CD4-positive, alpha-beta T cell treated with Interleukin-4 for 1 hour (primary cell): ENCODE results near the gene RGS3.
"Not testable (repeated sequence)": the region's sequence is repeated elsewhere in the genome, so short reads cannot be mapped to it uniquely, and the experiment has no call there.

Experiments
- DNase-seq, 2 donors: peaks; one replicate each; pipeline ENCODE4 v3.0.0-alpha.2; 2020 to 2022

Gene RGS3

DNA sequence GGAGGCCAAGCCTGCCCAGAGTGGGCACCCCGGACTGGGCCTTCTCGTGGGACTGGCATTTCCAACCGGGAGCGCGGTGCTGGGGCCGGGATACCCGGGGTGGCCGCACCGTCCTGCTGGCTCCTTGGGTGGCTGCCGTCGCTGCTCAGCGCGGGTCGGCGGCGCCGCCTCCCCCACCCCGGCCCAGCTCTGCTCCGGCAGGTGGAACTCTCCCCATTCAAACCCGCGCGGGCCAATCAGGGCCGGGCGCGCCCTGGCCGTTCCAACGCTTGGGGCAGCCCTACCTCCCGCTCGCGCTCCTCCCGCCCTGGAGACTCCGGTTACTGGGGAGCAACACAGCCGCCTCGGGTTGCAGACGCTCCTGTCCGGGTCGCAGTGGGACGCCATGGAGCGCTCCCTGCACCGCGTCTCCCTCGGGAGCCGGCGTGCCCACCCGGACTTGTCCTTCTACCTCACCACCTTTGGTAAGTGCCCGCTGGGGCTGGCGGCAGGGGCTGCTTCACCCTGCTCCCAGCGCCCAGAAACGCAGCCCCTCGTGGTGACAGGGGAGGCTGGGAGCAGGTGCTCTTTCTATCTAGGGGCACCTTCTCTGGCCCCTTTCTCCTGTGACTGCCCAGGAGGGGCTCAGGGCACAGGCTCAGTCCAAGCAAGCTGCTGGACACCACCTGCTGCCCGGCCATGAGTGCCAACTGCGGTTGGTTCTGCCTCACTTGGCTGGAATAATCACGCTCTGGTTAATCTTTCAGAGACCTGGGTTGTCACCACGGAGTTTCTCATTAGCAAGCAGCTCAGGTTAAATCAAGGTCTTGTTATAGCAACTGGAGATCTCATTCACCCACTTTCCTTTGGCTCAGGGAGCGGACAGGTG lies at the start of gene RGS3:
Gene RGS3, plus strand, starts transcription at position 310 of the 868 bp plus-strand sequence. Its CDS starts 76 bp downstream, at position 386.
- no peak for DNase-seq

DNA sequence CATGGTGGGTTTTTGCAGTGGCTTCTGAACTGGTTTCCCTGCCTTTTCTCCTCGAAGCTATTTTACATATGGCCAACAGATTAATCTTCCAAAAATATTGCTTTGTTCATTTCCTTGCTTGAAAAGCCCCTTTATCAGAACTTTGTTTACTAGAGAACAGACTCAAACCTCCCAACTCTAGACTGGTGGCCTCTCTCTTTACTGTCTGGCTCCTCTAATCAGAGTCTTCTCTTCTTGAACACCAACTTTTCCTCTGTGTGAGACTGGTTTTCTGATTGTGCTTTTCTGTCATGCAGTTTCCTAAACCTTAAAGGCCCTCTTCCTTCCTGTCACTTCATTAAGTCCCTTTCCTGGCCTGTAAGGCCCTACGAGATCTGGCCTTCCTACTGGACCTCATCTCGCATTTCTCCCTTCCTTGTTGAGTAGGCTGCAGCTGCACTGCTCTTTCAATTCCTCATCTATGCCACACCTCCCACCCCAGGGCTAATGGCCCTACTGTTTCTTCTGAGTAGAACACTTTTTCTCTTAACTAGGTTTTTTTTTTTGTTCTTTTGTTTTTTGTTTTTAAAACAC lies 47.3 kb upstream of the RGS3 start:
- DNase-seq: peak in 1 of 2 donors; percentile 30

DNA sequence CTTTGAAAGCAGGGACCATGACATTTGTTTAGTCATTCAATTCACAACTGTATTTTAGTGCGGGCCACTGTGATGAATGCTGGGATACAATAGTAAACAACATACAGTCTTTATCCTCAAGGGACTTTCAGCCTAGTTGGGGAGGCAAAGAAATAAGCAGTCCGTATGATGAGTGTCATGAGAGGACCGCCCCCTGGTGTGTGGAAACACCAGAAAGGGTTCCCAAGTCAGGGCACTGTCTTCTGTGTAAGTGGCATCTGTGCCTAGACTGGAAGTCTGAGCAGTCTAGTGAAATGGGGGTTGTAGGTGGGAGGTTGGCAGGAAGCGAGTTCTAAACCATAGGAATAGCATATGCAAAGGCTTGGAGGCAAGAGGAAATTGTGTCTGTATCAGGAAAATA lies 46.2 kb upstream of the RGS3 start:
- DNase-seq: no peak

DNA sequence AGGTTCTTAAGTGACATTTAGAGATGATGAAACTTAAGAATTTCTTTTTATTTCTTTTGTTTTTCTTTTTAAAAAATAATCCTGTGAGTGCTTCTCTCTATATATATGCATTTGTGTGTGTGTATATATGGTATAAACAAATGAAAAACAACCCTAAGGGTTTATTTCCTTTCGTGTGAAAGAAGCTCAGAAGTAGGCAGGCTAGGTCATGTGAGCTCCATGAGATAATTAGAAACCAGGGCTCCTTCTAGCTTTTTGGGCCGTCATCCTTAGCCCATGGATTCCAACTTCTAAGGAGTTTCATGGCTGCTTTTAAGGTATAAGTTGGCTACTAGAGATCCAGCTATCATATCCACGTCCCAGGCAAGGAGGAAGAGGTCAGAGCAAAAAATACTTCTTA lies 41.8 kb upstream of the RGS3 start:
- no peak for DNase-seq

DNA sequence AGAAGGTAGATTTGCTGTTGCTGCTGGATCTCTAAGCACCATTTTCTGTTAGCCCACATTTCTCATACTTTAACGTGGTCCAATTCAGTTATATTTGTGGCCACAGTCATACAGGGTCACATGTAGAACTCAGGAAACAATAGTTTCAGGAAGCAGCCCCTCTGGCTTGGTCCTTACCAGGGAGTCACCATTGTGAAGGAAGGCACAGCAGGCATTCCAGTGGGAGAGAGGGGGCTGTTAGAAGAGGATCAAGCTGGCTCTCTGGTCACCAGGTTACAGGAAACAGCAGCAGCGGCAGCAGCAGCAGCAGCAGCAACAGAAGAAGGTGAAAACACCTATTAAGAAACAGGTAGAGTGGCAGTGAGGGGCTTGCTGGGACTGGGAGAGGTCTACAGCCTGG lies 38.5 kb upstream of the RGS3 start:
- DNase-seq: no peak

DNA sequence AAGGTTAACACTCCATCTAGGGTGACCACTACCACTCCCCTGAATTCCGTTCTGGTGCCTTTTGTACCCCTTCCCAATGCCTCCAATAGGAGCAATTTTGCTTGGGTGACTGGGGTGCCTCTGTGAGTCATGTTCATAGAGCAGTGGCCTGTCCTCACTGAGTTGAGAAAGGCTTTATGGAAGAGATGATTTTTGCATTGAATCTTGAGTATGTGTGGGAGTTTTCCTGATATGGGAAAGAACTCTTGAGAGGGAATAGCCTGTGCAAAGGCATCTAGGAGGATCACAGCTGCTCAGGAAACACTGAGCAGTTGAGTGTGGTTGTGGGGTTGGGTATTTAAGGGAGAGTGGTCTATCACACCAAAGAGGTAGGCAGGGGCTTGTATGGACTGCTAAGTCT lies 36.8 kb upstream of the RGS3 start:
- no peak for DNase-seq

DNA sequence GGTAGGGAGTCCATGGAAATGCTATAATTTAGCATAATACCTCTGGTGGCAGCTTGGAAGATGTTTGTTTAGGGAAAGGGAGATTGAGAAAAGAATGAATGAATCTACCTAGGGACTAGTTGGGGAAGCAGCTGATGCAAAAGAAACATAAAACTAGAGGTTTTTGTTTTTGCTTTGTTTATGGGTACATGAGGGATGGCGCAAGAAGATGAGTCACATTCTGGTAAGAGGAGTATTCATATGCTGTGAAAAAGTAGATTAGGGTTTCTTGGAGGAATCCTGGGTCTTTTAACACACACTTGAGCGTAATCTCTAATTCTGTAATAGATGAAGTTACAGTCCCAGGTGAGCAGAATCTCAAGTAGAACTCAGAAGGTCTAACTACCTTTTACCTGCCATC lies 35.9 kb upstream of the RGS3 start:
- DNase-seq: no peak

DNA sequence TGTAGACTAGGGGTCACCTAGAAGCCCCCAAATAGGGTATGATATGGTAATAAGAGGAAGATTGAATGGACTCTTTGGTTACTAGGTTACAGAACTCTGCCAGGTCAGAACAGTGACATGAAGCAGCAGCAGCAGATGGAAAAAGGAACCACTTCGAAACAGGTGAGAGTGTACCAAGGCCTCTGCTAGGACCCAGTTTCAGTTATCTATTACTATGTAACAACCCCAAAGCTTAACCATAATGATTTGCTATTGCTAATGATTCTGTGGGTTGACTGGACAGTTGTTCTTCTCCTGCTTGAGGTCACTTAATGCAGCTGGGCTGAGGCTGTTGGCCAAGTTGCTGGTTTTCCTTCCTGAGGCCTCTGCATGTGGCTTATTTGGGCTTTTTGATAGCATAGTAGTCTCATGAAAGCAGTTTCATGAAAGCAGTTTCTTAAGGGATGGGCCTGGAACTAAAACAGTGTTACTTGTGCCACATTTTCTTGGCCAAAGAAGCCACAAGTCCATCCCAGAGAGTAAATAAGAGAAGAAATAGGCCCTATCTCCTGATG lies 35.4 kb upstream of the RGS3 start:
- DNase-seq: no peak

DNA sequence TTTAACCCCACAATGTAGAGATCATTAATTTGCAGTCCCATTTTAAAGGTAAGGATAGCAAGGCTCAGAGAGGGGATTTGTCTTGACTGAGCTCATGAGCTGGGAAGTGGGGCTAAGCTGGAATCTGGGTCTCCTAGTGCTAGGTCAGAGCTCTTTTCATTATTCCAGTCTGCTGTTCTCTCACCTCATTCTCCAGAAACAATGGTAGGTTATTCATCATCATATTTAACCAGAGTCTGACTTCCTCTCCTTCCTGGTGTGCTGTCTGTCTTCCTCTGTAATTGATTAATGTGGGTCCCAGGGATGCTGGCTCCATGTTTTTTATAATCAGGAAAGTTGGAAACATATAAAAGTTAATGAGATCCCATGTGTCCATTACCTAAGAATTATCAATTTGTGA lies 32.3 kb upstream of the RGS3 start:
- no peak for DNase-seq

DNA sequence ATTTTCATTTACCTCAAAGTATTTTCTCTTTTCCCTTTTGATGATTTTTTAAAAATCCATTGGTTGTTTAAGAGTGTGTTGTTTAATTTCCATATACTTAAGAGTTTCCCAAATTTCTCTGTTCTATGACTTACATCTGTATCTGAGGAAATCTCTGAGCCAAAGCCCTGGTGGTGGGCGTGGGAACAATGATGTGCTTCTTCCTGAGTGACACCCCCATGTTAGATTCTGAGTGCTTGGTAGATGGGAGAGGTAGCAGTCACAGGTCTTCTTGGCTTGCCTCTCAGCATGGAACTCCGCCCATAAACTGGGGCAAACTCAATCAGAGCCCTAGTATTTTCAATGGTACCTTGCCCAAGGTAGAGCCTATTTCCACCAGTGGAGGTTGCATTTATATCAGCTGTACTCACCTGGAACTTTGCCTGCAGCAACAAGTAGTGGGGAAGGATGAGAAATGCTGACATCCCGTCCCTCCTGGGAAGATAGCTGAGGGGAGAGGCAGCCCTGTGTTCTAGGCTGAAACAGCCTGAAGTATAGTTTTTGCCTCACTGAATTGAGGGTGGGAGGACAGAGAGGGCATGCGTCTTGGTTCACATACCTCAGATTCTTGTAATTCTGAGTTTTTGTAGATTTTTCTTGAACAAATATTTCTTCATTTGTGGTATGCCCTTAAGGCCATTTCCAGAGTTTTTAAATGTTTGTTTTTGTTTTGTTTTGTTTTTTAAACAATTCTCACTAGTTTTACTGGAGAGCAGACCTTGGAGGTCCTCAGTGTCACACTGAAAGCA lies 26.6 kb upstream of the RGS3 start:
- DNase-seq: no peak

DNA sequence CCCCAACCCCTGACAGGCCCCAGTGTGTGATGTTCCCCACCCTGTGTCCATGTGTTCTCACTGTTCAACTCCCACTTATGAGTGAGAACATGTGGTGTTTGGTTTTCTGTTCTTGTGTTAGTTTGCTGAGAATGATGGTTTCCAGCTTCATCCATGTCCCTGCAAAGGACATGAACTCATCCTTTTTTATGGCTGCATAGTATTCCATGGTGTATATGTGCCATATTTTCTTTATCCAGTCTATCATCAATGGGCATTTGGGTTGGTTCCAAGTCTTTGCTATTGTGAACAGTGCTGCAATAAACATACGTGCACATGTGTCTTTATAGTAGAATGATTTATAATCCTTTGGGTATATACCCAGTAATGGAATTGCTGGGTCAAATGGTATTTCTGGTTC lies 25.8 kb upstream of the RGS3 start:
- DNase-seq: not testable (repeated sequence)

DNA sequence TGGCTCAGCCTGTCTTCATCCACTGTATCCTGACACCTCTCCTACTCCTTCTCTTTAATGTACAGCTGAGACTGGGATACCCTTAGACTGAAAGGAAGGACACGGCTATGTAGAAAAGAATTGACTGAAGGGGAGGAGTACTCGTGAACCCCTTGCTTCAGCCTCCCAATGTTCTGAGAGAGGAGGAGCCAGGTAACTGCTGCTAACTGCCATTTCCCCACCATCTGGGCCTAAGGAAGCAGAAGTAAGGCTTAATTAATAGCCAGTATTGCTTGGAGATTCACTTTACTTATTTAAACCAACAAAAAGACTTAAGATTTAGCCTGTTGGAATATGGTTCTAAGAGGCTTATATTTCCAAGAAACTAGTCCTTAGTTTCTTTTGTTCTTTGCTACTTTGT lies 18.8 kb upstream of the RGS3 start:
- DNase-seq: no peak

DNA sequence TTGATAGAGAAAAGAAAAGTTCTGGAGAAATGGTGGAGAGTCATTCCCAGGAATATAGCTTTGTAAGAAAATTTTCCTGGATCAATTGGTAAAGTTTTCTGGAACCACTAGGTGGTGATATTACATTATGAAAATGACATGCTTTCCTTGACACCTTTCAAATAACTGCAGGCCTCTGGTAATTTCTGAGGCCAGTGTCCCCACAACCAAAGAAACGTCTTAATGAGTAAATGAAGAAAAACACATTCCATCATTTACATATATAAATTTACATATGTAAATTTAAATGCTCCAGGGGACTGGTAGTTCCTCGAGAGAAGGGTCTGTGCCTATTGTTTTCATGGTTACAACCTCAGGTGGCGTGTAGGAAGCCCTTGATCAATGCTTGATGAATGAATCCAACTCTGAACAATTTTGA lies 17.2 kb upstream of the RGS3 start:
- peak in 1 of 2 donors; percentile 56 for DNase-seq

DNA sequence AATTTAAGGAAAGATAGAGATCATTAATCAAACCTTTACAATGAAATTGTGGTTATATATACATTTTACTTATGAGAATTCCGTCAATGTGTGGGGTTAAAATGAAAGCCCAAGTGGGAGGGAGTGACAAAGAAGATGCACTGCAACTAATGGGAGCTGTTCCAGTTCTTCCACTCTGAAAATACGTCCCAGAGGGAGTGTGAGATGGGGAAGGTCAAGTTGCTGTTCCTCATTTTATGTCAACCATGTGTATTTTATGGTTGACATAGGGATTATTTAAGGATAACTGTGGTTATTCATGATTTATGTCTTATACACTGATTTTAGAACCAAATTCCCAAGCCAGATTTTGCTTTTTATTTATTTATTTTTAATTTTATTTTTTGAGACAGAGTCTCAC lies 14.2 kb upstream of the RGS3 start:
- DNase-seq: no peak

DNA sequence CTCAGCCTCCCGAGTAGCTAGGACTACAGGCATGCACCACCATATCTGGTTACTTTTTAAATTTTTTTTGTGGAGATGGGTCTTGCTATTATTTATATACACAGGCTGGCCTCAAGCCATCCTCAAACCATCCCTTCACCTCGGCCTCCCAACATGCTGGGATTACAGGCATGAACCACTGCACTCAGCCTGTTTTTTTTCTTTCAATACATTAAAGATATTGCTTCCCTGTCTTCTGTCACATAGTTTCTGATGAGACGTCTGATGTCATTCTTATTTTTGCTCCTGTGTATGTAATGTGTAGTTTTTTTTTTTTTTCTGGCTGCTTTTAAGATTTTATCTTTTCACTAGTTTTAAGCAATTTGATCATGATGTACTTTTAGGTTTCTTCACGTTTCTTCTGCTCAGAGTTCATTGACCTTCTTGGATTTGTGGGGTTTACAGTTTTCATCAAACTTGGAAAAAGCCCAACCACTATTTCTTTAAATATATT lies 11.4 kb upstream of the RGS3 start:
- DNase-seq: no peak

DNA sequence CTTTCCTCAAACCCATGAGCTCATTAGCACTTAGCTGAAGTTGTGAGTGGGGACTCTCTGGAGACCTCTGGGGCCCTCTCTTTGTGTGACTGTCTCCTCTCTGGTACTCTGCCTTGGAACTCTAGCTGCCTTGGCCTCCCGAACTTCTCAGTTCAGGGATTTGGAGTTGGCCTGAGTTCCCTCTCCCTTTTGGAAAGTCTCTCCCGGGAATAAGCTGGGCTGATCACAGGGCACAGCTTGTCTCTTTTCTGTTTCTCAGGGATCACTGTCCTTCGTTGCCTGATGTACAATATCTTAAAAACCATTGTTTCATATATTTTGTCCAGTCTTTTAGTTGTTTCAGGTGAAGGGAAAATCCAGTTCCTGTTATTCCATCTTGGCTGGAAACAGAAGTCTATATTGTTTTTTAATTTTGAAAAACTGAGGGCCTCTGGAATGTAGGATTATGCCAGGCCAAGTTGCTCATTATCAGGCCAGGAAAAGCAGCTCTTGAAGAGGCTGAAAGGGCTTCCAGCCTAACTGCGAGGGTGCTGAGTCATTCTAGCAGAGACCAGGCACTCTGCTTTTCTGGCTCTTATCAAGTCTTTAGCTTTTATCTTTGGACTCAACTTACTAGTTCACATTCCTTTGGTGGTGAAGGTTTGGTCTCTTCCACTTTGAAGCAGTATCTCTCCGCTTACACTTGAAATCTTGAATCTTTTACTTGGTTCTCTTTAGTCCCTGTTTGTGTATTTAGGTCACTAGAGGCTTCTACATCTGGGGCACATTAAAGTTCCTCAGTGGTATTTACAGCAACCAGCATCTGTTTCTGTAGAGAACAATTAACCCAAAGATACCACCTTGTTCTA lies 8.4 kb upstream of the RGS3 start:
- no peak for DNase-seq

DNA sequence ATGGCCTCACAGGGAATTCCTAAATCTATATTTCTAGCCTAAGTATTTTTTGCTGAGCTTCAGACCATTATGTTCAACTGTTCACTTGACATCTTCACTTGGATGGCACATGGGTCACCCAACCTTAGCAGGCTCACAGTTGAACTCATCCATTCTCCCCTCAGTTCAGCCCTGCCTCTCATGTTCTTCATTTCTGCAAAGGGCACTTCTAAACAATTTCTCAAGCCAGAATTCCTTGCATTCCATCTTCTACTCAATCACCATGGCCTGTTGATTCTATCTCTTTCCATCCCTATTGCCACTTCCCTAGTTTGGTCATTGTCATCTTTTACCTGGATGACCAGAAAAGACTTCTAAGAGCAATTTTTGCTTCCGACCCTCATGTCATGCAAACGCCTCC lies 7.3 kb upstream of the RGS3 start:
- DNase-seq: no peak

DNA sequence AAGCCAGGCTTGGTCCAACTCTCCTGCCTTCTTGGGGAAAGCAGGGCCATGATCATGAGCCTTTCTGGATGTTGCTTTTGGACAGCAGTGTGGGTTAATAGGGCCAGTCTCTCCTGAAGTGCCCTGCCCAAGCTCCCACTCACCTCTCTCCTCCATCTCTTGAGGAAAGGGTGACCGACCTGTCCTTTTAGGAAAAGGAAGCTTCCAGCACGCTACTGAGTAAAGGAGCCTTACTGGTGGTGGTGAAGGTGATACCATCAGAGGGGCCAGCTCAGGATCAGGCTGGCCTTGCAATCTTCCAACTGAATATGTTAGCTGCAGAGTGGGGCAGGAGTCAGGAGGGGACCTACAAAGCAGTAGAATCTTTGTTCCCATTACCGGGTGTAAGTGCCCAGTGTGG lies 2.2 kb upstream of the RGS3 start:
- no peak for DNase-seq

DNA sequence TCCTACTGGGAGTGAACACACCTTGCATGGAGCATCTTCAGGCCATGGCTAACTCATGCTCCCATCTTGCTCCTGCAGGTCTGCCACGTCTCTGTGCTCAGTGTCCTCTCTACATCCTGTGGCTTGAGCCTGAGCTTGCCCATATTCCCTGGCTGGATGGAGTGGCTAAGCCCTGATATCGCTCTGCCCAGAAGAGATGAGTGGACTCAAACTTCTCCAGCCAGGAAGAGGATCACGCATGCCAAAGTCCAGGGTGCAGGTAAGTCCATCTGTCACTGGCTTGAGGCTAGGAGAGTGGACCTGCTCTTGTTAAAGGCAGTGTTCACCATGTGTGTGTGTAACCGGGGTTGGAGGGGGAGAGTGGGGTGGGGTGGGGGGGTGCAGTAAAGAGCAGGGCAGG lies 1.6 kb upstream of the RGS3 start:
- DNase-seq: no peak

DNA sequence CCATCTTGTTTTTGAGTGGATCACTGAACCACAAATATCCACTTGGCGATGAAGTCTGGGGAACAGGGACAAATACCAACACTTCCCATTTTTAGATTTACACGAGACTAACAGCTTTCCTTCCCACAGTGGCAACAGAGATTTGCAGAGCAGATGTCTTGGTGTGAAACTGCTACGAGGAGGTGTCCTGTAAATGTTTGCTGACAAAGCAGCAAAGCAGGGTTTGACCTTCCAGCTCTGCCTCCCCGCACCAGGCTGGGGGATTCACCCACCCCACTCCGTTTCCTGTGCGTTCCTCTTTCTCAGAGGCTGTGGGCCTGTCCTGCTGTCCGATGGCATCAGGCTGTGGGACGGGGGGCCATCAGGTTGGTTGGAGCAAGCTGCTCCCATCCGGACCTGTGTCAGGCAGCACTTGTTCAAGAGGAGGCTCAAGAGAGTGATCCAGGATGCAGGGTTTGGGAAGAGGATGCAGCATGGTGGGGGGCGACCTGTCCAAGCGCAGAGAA lies 693 bp upstream of the RGS3 start:
- no peak for DNase-seq

DNA sequence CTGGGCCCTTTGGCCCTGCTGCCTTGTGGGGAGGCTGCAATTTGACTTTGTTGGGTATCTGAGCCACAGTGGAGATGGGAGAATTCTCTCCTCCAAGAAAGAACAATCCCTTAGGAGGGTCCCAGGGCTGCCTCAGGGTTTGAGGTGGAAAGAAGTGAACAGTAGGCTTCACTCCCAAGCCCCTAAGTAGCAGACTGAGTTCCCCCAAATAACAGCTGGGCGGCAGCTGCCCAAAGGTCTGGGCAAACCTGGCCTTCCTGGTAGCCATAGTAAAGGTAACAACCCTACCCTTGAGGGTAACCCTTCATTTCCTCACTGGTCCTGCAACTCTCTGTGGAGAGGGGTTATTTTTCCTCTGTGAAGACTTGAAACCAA lies 746 bp downstream of the RGS3 start:
- no peak for DNase-seq

DNA sequence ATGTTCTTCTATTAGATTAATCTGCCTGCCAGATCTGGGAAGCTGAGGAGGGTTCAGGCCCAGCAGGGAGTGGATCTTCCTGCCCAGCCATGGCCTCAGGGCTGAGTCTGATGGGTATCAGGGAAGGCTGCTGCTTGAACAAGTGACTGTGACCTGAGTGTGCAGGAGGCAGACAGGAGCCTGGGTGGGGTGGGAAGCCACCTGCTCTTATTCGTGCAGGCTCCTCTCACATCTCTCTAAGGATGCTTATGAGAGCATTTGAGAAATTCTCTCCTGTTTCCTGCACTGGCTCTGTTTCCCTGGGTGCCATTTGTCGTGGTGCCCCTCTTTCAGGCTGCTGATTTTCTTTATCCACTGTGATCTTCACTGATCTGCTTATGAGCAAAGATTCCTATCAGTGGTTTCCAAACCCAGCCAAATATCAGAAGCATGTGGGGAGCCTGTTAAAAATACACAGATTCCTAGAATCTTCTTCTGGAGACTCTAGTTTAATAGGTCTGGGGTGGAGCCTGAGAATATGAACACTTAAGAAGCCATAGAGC lies 2.1 kb downstream of the RGS3 start:
- no peak for DNase-seq
